GM19324 (cell line): Measurements from ENCODE around the gene TACC2.
"Not testable (repeated sequence)": the region's sequence is repeated elsewhere in the genome, so short reads cannot be mapped to it uniquely, and the experiment has no call there.

ENCODE experiments used
- ATAC-seq: cut with Tn5 transposase; IDR thresholded peaks from one replicate; pipeline ENCODE4 v1.9.1; 2021; ENCODE audit warnings: mild to moderate bottlenecking, moderate library complexity; ENCODE audit not compliant: unreplicated experiment, low FRiP score

The TACC2 gene

DNA sequence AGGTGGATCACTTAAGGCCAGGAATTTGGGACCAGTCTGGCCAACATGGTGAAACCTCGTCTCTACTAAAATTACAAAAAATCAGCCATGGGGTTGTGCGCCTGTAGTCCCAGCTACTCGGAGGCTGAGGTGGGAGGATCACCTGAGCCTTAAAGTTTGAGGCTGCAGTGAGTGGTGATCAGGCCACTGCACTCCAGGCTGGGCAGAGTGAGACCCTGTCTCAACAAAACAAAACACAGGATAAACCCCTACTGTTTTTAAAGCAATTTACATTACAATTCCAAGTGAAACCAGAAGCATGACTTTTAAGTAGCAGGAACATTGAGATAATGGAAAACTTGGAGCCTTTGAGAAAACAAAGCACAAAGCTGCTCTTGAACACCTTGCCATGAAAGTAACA is 189.7 kb downstream of the TACC2 start:
- ATAC-seq = no peak

DNA sequence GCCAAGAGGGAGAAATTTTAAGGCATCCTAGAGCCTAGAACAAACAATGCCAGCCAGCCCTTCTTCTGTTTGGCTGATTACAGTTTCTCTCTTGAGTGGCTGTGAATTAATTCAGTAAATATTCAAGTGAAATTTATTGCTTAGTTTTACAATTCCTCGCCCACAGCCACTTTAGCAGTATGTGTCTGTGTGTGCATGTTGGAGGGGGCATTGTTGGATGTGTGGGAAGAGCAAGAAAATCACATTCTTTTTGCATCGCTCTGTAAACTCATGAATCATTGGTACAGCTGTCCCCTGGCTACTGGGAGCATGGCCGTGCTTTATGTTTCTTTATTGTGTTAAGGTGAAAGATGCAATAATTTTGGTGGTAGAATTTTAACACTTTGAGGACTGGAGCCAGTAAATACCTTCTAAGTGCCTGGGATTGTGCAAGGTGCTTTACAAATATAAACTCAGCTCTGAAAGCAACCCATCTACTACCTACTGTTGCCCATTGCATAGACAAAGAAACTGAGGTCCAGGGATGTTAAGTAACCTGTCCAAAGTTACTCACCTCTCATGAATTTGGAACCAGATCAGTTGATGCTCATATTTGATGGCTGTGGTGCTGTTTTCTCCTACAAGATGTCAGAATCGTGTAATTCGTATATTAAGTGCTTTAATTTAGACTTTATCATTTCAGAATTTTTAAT is 192.2 kb downstream of the TACC2 start:
- no peak for ATAC-seq

DNA sequence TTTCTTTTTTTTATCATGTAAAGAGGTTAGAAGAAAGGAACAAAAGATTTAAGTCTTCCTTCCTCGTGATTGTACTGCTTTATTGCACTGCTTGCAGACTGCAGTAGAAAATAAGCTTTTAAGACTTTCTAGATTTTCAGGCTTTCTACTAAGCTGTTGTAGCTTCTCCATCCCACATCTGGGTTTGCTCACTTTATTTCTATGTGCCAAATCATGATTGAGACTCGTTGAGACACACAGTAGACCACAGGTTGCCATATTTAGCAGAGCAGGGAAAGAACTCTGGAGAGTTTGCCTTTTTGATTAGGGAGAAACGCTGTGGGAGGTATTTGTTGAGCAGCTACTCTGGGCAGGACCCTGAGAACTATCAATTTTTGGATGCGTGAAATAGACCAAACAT is 192.9 kb downstream of the TACC2 start:
- no peak for ATAC-seq

DNA sequence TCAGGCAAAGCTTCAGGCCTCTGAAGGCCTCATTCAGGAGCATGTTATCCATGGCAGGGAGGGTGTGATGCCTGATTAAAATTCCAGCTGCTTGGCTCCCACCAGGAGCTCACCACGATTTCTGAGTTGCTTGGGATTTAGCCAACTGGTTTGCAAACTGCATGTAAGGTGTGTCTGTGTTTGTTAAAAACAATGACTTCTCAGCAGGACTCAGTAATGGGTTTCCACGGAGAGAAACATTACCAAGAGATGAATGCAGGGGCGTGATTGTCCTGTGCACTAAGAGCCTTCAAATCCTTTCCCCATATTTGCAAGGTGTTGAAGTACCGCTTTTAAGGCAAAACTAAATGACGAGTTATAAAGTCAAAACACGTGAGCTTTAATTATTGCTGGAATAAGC is 193.3 kb downstream of the TACC2 start:
- no peak for ATAC-seq

DNA sequence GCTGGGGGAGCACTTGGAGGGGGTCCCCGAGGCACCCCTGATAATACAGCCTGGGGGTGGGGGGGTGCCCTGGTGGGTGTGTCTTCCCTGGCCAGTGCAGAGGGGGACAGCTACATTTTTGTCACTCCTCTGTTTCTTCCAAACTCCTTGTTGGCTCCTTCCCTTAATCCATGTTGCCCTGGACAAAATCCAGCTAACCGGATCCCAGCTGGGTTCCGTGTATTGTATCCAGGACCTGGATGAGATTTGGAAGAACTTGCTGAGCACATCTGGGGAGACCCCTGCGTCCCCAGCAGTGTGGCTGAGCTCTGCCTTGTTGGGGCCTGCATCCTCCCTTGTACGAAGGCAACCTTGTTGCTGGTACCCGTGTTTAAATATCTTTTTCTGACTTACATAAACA is 195.3 kb downstream of the TACC2 start:
- no peak for ATAC-seq

DNA sequence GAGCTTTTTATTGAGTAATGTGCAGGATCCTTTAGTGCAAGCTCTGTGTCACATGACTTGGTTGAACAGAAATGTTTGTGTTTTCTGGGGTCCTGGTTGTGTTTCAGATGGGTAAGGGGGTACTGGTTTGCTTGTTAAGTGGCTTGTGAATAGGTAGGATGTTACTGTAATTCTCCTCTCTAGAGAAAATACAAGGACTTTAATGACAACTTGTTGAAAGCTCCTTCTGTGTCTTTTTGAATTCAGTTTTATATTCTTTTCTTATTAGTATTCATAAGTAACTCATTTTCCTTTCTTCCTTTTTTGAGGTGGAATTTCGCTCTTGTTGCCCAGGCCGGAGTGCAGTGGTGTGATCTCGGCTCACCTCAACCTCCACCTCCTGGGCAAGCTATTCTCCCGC is 196.7 kb downstream of the TACC2 start:
- no peak for ATAC-seq

DNA sequence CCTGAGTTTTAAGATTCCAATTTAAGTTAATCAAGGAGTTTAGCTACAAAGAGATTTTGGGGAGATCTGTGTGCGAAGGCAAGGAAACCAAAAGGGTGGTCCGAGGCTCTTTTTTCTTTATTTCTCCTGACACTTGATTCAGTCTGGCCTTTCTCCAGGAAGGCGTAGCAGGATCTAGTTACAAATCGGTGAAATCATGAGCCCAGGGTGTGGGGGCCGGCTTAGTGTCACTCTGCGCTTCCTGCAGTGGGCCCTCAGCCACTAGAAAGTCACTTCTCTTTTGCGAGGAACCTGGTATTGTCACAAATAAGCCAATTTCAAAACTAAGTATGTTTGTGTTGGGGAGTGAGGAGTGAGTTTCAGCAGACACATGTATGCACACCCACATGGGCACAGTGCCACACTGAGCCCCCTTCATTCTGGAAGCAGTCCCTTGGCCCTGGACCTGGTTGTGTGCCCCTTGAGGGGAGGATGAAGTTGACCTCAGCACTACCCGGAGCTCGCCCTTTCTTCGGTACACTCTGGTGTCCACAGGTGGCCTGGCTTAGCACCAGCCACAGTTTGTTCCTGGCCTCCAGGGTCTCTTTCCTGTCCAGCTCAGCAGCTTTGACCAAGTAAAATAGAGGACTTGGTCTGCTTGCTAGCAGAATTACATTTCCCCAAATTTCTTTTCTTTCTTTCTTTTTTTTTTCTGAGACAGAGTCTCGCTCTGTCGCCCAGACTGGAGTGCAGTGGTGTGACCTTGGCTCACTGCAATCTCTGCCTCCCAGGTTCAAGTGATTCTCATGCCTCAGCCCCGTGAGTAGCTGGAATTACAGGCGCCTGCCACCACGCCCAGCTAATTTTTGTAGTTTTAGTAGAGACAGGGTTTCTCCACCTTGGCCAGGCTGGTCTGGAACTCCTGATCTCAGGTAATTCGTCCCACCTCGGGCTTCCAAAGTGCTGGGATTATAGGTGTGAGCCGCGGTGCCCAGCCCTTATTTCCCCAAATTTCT is 198.2 kb downstream of the TACC2 start:
- no peak for ATAC-seq

DNA sequence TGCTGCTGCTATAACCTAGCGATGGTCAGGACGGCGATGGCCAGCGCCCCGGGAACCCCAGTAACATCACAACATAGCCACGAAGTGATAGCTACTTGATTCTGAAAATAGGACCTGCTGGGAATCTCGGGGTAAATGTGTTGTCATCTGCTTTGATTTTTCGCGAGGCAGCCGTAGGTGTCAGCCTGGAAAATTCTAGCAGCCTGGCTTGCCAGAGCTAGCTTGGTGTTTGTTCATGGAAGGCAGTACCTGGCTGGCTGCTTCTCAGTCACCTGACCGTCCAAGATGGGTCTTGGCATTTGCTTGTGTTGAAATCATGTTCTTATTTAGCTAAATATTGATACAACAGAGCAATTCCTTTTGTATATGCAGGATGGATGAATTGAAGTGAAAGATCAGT is 199.7 kb downstream of the TACC2 start:
- ATAC-seq = no peak

DNA sequence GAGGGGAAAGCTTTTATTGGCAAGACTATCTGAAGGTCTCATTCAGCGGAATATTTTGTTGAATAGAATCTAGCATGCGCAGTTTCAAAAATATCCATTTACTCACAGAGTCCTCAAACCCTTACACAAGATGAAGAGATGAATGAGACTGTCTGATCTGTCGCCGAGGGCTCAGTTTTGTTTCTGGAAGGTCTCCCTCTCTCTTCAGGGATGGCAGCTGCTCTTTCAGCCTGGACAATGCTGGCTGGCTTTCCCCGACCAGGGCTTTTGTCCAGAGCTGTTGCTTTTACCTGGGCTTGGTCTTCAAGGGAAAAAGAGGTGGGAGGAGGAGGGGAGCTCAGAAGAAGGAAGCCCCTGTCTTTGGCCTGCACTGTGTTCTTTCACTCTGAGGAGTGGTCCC is 200.2 kb downstream of the TACC2 start:
- no peak for ATAC-seq

DNA sequence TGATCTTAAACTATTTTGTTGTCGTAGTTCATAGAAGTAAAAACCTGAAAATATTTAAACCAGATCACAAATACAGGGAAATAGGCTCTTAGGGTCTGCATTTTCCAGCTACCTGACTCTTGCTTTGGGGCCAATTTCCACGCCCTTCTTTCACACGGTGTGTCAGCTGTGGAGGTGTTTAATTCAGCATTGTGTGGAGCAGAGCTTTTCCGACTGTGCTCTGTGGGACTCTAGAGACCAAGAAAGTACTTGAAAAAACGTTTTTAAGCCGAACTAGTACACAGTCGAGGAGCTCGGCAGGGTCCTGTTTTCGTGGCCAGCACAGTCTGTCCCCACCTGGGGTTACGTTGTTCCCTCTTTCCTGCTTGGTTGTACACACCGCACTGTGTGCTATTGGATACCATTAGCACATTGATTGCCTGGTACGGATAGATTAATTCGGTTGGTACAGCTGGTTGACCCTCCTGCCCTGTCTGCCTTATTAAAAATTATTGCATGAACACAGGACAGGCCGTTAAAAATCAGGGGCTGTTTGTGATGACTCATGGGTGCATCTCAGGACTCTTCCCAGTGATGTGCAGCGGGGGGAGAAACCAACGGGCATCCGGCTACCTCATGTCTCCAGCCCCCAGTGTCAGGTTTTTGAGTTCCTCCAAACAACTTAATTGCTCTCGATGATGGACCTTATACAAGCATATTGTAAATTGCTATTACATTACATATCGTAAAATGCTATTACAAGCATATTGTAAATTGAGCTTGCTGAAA is 201.4 kb downstream of the TACC2 start:
- no peak for ATAC-seq

DNA sequence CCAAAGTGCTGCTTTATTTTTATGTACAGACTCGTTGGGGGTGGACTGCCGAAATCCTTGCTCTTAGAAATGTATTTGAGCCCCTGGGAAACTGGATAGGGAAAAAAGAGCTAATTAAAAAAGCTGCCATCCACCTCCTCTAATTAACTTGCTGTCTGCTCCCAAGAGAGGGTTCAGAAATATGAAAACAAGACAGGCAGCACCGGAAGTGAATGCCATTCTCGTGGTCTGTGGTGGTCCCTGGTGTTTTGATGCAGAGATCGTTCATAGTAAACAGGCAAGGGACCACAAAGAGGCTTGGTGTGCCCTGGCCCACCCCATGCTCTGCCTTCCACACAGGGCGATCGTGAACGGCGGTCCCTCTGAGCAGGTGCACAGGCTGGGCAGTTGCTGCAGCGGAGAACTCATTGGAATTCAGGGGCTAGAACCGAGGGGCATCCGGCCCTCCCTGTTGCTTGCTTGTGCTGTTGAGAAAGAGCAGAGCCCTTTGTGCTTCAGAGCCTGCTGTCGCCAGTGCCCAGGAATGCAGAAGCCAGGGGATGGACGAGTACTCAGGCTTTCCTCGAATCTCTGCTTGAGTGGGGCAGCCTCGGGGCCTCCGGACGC is 203.1 kb downstream of the TACC2 start:
- no peak for ATAC-seq

DNA sequence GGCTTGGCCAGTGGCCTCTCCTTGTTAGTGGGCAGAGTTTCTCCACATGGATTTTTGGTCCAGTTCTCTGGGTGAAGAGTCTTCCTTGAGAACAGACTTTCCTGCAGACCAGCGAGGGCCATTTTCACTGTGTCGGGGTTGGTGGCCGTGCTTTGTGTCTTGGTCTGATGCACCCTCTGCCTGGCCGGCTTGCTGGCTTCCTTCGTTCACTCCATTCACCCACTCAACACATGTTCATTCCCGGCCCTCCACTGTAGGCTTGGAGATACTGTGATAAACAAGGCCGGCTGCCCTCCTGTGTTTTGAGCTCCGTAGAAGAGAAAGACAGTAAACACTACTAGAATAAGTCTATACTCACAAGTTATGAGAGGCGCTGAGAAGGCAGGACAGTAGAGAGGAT is 205.3 kb downstream of the TACC2 start:
- no peak for ATAC-seq

DNA sequence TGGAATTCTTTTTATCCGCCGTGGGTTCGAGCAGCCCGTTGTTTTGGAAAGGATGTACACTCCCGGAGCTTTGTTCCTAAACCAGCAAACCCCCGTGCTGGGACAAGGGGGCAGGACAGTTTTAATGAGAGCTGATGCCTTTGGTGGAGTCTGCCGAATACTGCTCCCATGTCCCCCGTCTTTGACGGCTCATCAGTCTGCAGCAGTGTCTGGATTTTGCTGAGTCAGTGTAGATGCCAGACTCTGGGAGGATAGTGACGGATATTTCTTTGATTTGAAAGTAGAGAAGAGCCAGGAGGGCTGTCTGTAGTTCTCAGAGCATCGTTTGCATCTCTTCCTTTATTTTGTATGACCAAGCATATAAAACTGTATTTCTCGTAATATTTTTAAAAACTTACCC is 207.3 kb downstream of the TACC2 start:
- ATAC-seq = no peak

DNA sequence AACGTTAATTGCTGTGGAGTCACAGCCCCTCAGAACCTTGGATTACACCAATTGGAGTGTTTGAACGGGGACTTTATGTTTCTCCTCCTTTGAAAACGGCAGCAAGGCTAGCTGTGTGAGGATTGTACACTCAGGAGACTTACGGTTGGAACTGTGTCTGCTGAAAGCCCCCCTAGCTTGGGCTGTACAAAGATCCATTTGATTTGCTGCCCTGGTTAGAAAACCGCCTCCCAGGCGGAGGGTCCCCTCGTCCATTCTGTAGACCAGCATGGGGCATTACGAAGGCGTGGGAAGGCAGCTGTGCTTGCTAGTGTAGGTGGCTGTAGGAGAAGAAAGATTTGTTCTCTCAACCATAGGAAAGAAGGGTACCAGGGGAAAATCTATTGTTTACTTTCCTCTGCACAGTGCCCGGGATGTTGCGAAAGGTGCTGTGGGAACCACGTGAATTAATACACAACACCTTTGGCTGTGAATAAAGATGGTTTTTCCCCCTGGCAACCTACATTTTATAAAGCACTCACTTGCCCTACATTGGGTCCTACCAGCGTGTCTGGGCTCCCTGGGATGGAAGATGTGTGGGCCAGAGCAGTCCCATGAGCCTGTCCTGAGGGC is 208.8 kb downstream of the TACC2 start:
- ATAC-seq = no peak

DNA sequence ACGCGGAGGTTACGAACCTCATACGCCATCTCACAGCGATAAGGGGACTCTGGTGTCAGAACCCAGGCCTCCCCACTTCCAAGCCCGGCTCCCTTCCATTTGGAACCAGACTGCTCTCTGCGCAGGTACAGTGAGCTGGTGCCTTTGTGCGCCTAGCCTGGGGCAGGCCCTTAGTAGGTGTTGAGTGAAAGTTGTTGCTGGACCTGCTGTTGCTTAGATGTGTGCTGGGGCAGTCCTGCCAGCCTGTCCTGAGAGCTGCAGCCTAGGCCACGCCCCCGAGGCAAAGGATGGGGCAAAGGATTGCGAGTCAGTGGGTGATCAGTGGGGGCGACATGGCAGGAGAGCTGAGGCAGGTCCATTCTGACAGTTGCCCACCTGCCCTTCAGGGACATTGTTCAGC is 209.7 kb downstream of the TACC2 start:
- no peak for ATAC-seq

DNA sequence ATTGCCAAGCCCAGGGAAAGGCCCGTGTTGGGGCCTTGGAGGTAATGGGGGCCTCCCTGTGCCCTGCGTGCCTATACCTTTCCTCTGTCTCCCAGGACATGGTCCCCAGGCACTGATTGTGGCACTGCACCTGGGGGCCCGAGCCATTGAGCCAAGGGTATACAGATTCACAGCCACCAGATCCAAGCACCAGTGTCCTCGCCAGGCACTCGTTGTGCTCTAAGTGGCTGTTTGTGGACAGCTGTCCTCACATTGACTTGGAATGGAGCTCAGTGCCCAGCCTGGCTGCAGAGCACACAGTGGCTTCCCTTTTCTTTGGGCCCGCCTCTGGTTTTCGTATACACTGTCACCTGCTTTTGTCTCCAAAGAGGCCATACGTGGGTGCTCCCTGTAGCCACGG is 210.1 kb downstream of the TACC2 start:
- ATAC-seq = no peak

DNA sequence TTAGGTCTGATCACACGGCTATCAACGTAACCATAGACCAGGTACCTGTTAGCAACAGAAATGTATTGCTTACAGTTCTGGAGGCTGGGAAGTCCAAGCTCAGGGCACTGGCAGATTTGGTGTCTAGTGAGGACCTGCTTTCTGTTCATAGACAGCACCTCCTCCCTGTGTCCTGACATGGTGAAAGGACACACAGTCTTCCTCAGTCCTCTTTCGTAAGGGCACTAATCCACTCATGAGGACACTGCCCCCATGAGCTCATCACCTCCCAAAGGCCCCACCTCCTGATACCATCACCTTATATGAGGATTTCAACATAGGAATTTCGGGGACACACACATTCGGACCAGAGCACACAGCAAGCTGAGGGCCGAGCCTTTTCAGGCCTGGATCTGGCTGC is 210.7 kb downstream of the TACC2 start:
- no peak for ATAC-seq

DNA sequence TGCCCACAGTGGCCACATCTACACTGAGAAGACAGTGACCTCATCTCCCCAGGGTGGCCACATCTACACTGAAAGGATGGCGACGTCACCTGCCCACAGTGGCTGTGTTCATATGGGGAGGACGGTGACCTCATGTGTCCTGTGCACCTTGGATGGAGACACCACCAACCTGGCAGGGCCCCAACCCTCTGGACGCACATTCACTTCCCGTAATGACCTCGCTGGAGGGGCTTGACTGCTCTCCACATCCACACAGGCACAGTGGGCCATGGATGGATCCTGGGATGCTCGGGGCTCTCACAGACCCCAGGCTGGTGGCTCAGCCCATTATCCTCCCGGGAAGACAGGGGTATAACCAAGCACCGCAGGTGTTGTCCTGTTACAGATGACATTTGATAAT is 212.4 kb downstream of the TACC2 start:
- ATAC-seq = no peak

DNA sequence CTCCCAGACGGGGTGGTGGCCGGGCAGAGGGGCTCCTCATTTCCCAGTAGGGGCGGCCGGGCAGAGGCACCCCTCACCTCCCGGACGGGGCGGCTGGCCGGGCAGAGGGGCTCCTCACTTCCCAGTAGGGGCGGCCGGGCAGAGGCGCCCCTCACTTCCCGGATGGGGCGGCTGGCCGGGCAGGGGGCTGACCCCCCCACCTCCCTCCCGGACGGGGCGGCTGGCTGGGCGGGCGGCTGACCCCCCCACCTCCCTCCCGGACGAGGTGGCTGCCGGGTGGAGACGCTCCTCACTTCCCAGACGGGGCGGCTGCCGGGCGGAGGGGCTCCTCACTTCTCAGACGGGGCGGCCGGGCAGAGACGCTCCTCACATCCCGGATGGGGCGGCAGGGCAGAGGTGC is 214.2 kb downstream of the TACC2 start:
- ATAC-seq = not testable (repeated sequence)
